Thyroid gland (tissue), 4 donors: ENCODE results near the gene DHRS3. TPM values are rescaled to one million over a fixed set of nuclear protein-coding genes. Genes with fewer than 3 reads are reported as not detected.
"Not testable (repeated sequence)": the region's sequence is repeated elsewhere in the genome, so short reads cannot be mapped to it uniquely, and the experiment has no call there.

Source experiments
- DNase-seq, 2 donors: peaks; one replicate each; pipeline ENCODE4 v3.0.0-alpha.2; 2019
- H3K27ac ChIP-seq, 3 donors: fragments of 200-600 bp; sonication (generic); 1 replicate in 2 of 3; 2 replicates in 1 of 3; pipeline ENCODE4 v1.5.1; 2016 to 2019; ENCODE audit warnings: mild to moderate bottlenecking in 1 of 3, moderate library complexity in 1 of 3
- H3K27me3 ChIP-seq: fragments of 200-600 bp; sonication (generic); one replicate; pipeline ENCODE4 v1.5.1; 2019
- H3K36me3 ChIP-seq, 2 donors: fragments of 200-600 bp; sonication (generic); one replicate each; pipeline ENCODE4 v1.5.1; 2016 to 2019
- H3K4me1 ChIP-seq, 2 donors: fragments of 200-600 bp; sonication (generic); one replicate each; pipeline ENCODE4 v1.5.1; 2017 to 2019
- H3K4me3 ChIP-seq, 3 donors: fragments of 200-600 bp; sonication (generic); replicated peaks in 1 of 3; 1 replicate in 2 of 3; 2 replicates in 1 of 3; pipeline ENCODE4 v1.5.1; 2016; ENCODE audit warnings: mild to moderate bottlenecking in 1 of 3
- H3K9me3 ChIP-seq: fragments of 200-600 bp; sonication (generic); one replicate; pipeline ENCODE4 v1.5.1; 2017
- CTCF ChIP-seq, 6 experiments: fragments of 200-600 bp in 3 of 6; fragments of 450-650 bp in 3 of 6; sonication (generic) in 3 of 6; IDR thresholded peaks; one replicate each; pipeline ENCODE4 v1.5.1; 2016 to 2019; ENCODE audit warnings: antibody characterized with exemption in 6 of 6, mild to moderate bottlenecking in 2 of 6, inconsistent platforms in 1 of 6, moderate library complexity in 1 of 6
- POLR2A ChIP-seq, 2 donors: fragments of 450-650 bp; IDR thresholded peaks; one replicate each; pipeline ENCODE4 v1.6.1; 2017; ENCODE audit warnings: antibody characterized with exemption in 2 of 2, mild to moderate bottlenecking in 2 of 2, moderate library complexity in 1 of 2
- WGBS, 2 donors: methylation state at CpG; one replicate each; pipeline ENCODE4 v1.1.5; 2017; 5-methylcytosine and 5-hydroxymethylcytosine counted together
- intact Hi-C: fragments of 100-400 bp; cut with DNase I; formaldehyde crosslinking; loops from one replicate; pipeline ENCODE4 v1.15.1; 2023
- microRNA-seq: library from miRNA; unstranded; fragments of <30 nt; microRNA quantifications from one replicate; pipeline ENCODE4, GENCODE V29; 2016
- small RNA-seq: library from RNA; depleted of rRNA; stranded (forward); fragments of <200 nt; gene quantifications from one replicate; pipeline ENCODE3, GENCODE V24; 2016
- total RNA-seq, 4 donors: library from RNA; depleted of rRNA; stranded (reverse); fragments of >200 nt; gene quantifications; one replicate each; pipeline ENCODE4 v1.2.3, GENCODE V29; 2016

DHRS3 gene
- total RNA-seq, 4 donors from 2014 or later: 181 to 304 (median 268) TPM

- DNase-seq: no peak
- WGBS, 2 donors: 93 to 94% methylated on average over 2 of the region's 2 CpGs
- no peak overlapping the region for H3K4me3 ChIP-seq
- no peaks in the 10 kb centered on the region for H3K36me3 ChIP-seq
- H3K27ac ChIP-seq: no peak overlapping the region
- intact Hi-C loops: no loop called here
- no peaks in the 10 kb centered on the region for H3K27me3 ChIP-seq
- no peaks in the 10 kb centered on the region for H3K9me3 ChIP-seq
- TF ChIP-seq POLR2A (IDR thresholded peaks at IDR 0.05): no peak
- H3K4me1 ChIP-seq: peaks cover 37 to 39% of the 10 kb centered on the region in 2 donors
Measured at GRCh38 chr1:12524266-12524665, 93.7 kb downstream of the DHRS3 start.

- intact Hi-C loops, H3K4me3 ChIP-seq: not testable (repeated sequence)
Measured at GRCh38 chr1:12522780-12523179, 95.2 kb downstream of the DHRS3 start.

GRCh38 chr1:12521096-12521495, 96.9 kb downstream of the DHRS3 start:
- no peaks in the 10 kb centered on the region for H3K27me3 ChIP-seq

More at GRCh38 chr1:12522780-12523179, 95.2 kb downstream of the DHRS3 start:
- not testable (repeated sequence) for DNase-seq, H3K27ac ChIP-seq, H3K27me3 ChIP-seq, H3K36me3 ChIP-seq, H3K9me3 ChIP-seq
- H3K4me1 ChIP-seq: peaks cover 35 to 37% of the 10 kb centered on the region in 2 donors
- WGBS, 2 donors: 96 to 97% methylated on average over 9 of the region's 9 CpGs

GRCh38 chr1:12519693-12520364, 98.2 kb downstream of the DHRS3 start:
- intact Hi-C loops: no loop called here
- no peak for DNase-seq
- Histone ChIP-seq H3K27me3 (no peaks in the 10 kb centered on the region), H3K27ac (peak overlapping the region; percentile 47 to 62 (median 58)), H3K9me3 (no peaks in the 10 kb centered on the region), H3K4me1 (peaks cover 15 to 19% of the 10 kb centered on the region in 2 donors), H3K4me3 (no peak overlapping the region), H3K36me3 (no peaks in the 10 kb centered on the region)
- WGBS, 2 donors: 84 to 87% methylated on average over 11 of the region's 11 CpGs
- TF ChIP-seq CTCF (IDR thresholded peaks at IDR 0.05) (no peak), POLR2A (IDR thresholded peaks at IDR 0.05) (no peak)

More at GRCh38 chr1:12521096-12521495, 96.9 kb downstream of the DHRS3 start:
- TF ChIP-seq CTCF (IDR thresholded peaks at IDR 0.05) (no peak), POLR2A (IDR thresholded peaks at IDR 0.05) (no peak)
- Histone ChIP-seq H3K9me3 (no peaks in the 10 kb centered on the region), H3K27ac (no peak overlapping the region), H3K36me3 (no peaks in the 10 kb centered on the region), H3K4me1 (peaks cover 27 to 31% of the 10 kb centered on the region in 2 donors), H3K4me3 (no peak overlapping the region)
- no peak for DNase-seq
- 83 to 89% methylated on average over 5 of the region's 5 CpGs for WGBS, 2 donors
- intact Hi-C loops: no loop called here

- H3K4me3 ChIP-seq: no peak overlapping the region
- no peaks in the 10 kb centered on the region for H3K9me3 ChIP-seq
- H3K27ac ChIP-seq: peak overlapping the region; percentile 47 to 62 (median 58)
- DNase-seq: peak; percentile 81 to 84
- TF ChIP-seq POLR2A (IDR thresholded peaks at IDR 0.05): no peak
- H3K4me1 ChIP-seq: peaks cover 21 to 26% of the 10 kb centered on the region in 2 donors
- intact Hi-C loops: no loop called here
- no peaks in the 10 kb centered on the region for H3K27me3 ChIP-seq
- WGBS, 2 donors: 11 to 24% methylated on average over 17 to 21 of the region's 21 CpGs
- H3K36me3 ChIP-seq: no peaks in the 10 kb centered on the region
Measured at GRCh38 chr1:12518931-12519692, 98.9 kb downstream of the DHRS3 start.

Small RNA genes within 50 kb of the gene (microRNA-seq; reads per million reads assigned to microRNA genes)
- gene MIR6730: not detected

Small RNA genes within 50 kb of the gene (small RNA-seq; reads per million reads assigned to genes)
- not detected for gene MIR6730
- gene RNU6ATAC18P: not detected

Other genes with a start within 250 kb of the DHRS3 start
- not detected for gene AADACL4, start 25.9 kb upstream of the DHRS3 start, total RNA-seq
- gene AADACL3, start 97.9 kb upstream of the DHRS3 start, total RNA-seq: not detected
- gene CFAP107, start 128.0 kb upstream of the DHRS3 start, total RNA-seq: not detected
- gene PRAMEF12, start 155.5 kb upstream of the DHRS3 start, total RNA-seq: not detected
- not detected for gene PRAMEF1, start 173.2 kb upstream of the DHRS3 start, total RNA-seq
- not detected for gene PRAMEF11, start 213.2 kb upstream of the DHRS3 start, total RNA-seq
- gene HNRNPCL1, start 230.5 kb upstream of the DHRS3 start, total RNA-seq: not detected
- not detected for gene PRAMEF2, start 238.9 kb upstream of the DHRS3 start, total RNA-seq